K562 (cell line): ENCODE measurements around the gene CCDC78. TPM values are rescaled to one million over a fixed set of nuclear protein-coding genes. Genes with fewer than 3 reads are reported as not detected.

Experiments used
- CREM ChIP-seq: IDR thresholded peaks from 2 replicates; pipeline ENCODE4 v1.6.1; 2014; ENCODE audit warnings: antibody characterized with exemption, low read depth
- E2F4 ChIP-seq: sonication (generic); formaldehyde crosslinking; IDR thresholded peaks from 2 replicates; pipeline ENCODE4 v1.8.0; 2022; ENCODE audit warnings: mild to moderate bottlenecking, low read depth, missing genetic modification reagents
- E4F1 ChIP-seq: fragments of 250-450 bp; sonication (Bioruptor Pico); IDR thresholded peaks from 2 replicates; pipeline ENCODE4 v1.5.0; 2021; ENCODE audit warnings: mild to moderate bottlenecking, borderline replicate concordance
- HCFC1 ChIP-seq: IDR thresholded peaks from 2 replicates; pipeline ENCODE4 v1.6.1; 2012; ENCODE audit warnings: low read depth, low read length, improper control_type of control experiment
- HDAC6 ChIP-seq: IDR thresholded peaks from 2 replicates; pipeline ENCODE4 v1.6.1; 2012; ENCODE audit warnings: low read depth, mild to moderate bottlenecking, control low read depth, inconsistent platforms, low read length, moderate library complexity
- MEIS2 ChIP-seq: fragments of 450-650 bp; IDR thresholded peaks from 2 replicates; pipeline ENCODE4 v1.6.1; 2014; ENCODE audit warnings: mild to moderate bottlenecking; ENCODE audit not compliant: partially characterized antibody
- SMARCA4 ChIP-seq: fragments of 450-650 bp; IDR thresholded peaks from 2 replicates; pipeline ENCODE4 v1.6.1; 2016
- SNRNP70 ChIP-seq: fragments of 200-400 bp; formaldehyde crosslinking; optimal IDR thresholded peaks from 2 replicates; pipeline ENCODE3; 2017; ENCODE audit warnings: low read depth, low read length
- XRCC5 ChIP-seq: fragments of 200-400 bp; formaldehyde crosslinking; IDR thresholded peaks from 2 replicates; pipeline ENCODE4 v1.6.1; 2017; ENCODE audit warnings: low read depth, mild to moderate bottlenecking, low read length
- polyA plus RNA-seq, 8 experiments: library from polyadenylated mRNA; depleted of rRNA in 4 of 8; stranded (reverse) in 5 of 8; unstranded in 3 of 8; fragments of >200 nt; fragmentation: Nextera tagmentation in 2 of 8; fragmentation: Illumina TruSeq in 1 of 8; extraction: Ambion mirVana in 2 of 8; extraction: Trizol in 1 of 8; gene quantifications; 2 replicates each; pipeline versions ENCODE4 v1.2.1 to v1.2.3, GENCODE V29; 2011 to 2014; ENCODE audit warnings: inconsistent platforms in 1 of 8, missing spikeins in 1 of 8
- total RNA-seq, 7 experiments: library from RNA; depleted of rRNA in 6 of 7; stranded (reverse); fragments of >200 nt in 6 of 7; fragmentation: Illumina TruSeq in 2 of 7; extraction: Trizol in 2 of 7; gene quantifications; 2 replicates each; pipeline versions ENCODE4 v1.2.1 to v1.2.3, GENCODE V29; 2011 to 2021; ENCODE audit warnings: low replicate concordance in 1 of 7
- TF ChIP-seq, protein P1 (sequence below), 2 experiments: IDR thresholded peaks in 1 of 2; conservative IDR thresholded peaks in 1 of 2; 2 replicates each; pipeline ENCODE4 v1.6.1; 2016; ENCODE audit warnings: low read depth in 2 of 2, mild to moderate bottlenecking in 1 of 2, missing compliant biosample characterization in 1 of 2, missing genetic modification characterization in 1 of 2, moderate library complexity in 1 of 2
- TF ChIP-seq, protein P2 (sequence below): fragments of 150-350 bp; conservative IDR thresholded peaks from 2 replicates; pipeline ENCODE4 v1.6.1; 2014; ENCODE audit warnings: low read length

Gene CCDC78
- total and polyA plus RNA-seq, 9 of the 15 experiments (the other 6 are each of a cell fraction or from before 2014, with no cell fraction given), result 0.24 to 17.7 (median 2.9) TPM

DNA sequence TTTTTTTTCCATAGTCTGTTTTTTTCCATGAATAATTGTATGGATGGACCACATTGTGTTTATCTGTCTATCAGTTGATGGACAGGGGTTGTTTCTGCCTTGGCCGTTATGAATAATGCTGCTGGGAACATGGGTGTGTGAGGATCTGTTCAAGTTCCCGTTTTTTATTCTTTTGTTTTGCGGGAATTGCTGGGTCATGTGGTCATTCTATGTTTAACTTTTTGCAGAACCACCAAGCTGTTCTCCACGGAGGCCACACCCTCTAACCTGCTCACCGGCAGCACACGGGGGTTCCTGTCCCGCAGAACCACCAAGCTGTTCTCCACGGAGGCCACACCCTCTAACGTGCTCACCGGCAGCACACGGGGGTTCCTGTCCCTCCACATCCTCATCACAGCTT lies 28.4 kb upstream of the CCDC78 start (continued):
- TF ChIP-seq E2F4, result no peak
- TF ChIP-seq, protein P1, sequence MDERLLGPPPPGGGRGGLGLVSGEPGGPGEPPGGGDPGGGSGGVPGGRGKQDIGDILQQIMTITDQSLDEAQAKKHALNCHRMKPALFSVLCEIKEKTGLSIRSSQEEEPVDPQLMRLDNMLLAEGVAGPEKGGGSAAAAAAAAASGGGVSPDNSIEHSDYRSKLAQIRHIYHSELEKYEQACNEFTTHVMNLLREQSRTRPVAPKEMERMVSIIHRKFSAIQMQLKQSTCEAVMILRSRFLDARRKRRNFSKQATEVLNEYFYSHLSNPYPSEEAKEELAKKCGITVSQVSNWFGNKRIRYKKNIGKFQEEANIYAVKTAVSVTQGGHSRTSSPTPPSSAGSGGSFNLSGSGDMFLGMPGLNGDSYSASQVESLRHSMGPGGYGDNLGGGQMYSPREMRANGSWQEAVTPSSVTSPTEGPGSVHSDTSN (CRISPR knock-in tag; IDR thresholded peaks at IDR 0.05; ENCODE audit: low read depth), result peak; percentile 44; the same call in 1 of the 2 replicates
- TF ChIP-seq, protein P1 (tag; conservative IDR thresholded peaks at IDR 0.05; ENCODE audit: low read depth), result 0 out of 2 replicates have a peak, but pooled peaks have one; percentile 10
- no peak for TF ChIP-seq XRCC5
- TF ChIP-seq HCFC1, result no peak
- peak; percentile 38 for TF ChIP-seq MEIS2
- no peak for TF ChIP-seq HDAC6
- TF ChIP-seq E4F1 (CRISPR knock-in tag), result no peak
- TF ChIP-seq SMARCA4, result no peak; the same call in 1 of the 2 replicates
- TF ChIP-seq, protein P2, sequence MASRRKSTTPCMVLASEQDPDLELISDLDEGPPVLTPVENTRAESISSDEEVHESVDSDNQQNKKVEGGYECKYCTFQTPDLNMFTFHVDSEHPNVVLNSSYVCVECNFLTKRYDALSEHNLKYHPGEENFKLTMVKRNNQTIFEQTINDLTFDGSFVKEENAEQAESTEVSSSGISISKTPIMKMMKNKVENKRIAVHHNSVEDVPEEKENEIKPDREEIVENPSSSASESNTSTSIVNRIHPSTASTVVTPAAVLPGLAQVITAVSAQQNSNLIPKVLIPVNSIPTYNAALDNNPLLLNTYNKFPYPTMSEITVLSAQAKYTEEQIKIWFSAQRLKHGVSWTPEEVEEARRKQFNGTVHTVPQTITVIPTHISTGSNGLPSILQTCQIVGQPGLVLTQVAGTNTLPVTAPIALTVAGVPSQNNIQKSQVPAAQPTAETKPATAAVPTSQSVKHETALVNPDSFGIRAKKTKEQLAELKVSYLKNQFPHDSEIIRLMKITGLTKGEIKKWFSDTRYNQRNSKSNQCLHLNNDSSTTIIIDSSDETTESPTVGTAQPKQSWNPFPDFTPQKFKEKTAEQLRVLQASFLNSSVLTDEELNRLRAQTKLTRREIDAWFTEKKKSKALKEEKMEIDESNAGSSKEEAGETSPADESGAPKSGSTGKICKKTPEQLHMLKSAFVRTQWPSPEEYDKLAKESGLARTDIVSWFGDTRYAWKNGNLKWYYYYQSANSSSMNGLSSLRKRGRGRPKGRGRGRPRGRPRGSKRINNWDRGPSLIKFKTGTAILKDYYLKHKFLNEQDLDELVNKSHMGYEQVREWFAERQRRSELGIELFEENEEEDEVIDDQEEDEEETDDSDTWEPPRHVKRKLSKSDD, result no peak
- TF ChIP-seq SNRNP70, result no peak
- no peak for TF ChIP-seq CREM
- TF ChIP-seq, all 486 proteins: peak for 11
